Stimulated activated CD8-positive, alpha-beta memory T cell treated with anti-CD3 and anti-CD28 coated beads, Interleukin-4, amount 100 ng/mL, for 48 hours (primary cell): ENCODE results near the gene EPS8.

Source experiments
- DNase-seq: peaks from one replicate; pipeline ENCODE4 v3.0.0-alpha.2; 2020

The EPS8 gene

GRCh38 chr12:15687583-15687982 lies 101.6 kb downstream of the EPS8 start:
- DNase-seq: no peak

GRCh38 chr12:15684896-15685658 lies 104.1 kb downstream of the EPS8 start:
- no peak for DNase-seq

GRCh38 chr12:15682826-15683225 lies 106.4 kb downstream of the EPS8 start:
- no peak for DNase-seq

- DNase-seq: no peak
Measured at GRCh38 chr12:15679151-15679550, 110.0 kb downstream of the EPS8 start.

GRCh38 chr12:15677726-15678201 lies 111.4 kb downstream of the EPS8 start:
- no peak for DNase-seq

- DNase-seq: no peak
Measured at GRCh38 chr12:15677228-15677627, 112.0 kb downstream of the EPS8 start.

GRCh38 chr12:15672671-15673270 lies 116.4 kb downstream of the EPS8 start:
- DNase-seq: no peak

- no peak for DNase-seq
Measured at GRCh38 chr12:15670756-15671155, 118.4 kb downstream of the EPS8 start.

GRCh38 chr12:15669256-15669948 lies 119.8 kb downstream of the EPS8 start:
- DNase-seq: no peak

- DNase-seq: no peak
Measured at GRCh38 chr12:15664491-15664890, 124.7 kb downstream of the EPS8 start.

GRCh38 chr12:15662983-15663659 lies 126.1 kb downstream of the EPS8 start:
- DNase-seq: no peak

- no peak for DNase-seq
Measured at GRCh38 chr12:15662303-15662980, 126.7 kb downstream of the EPS8 start.

GRCh38 chr12:15651371-15651770 lies 137.8 kb downstream of the EPS8 start:
- DNase-seq: no peak

- DNase-seq: no peak
Measured at GRCh38 chr12:15650399-15651128, 138.6 kb downstream of the EPS8 start.

GRCh38 chr12:15649347-15649746 lies 139.8 kb downstream of the EPS8 start:
- DNase-seq: no peak

GRCh38 chr12:15648558-15648957 lies 140.6 kb downstream of the EPS8 start:
- no peak for DNase-seq

GRCh38 chr12:15646581-15646980 lies 142.6 kb downstream of the EPS8 start:
- no peak for DNase-seq

GRCh38 chr12:15644700-15645099 lies 144.5 kb downstream of the EPS8 start:
- DNase-seq: no peak

GRCh38 chr12:15638231-15638630 lies 151.0 kb downstream of the EPS8 start:
- DNase-seq: no peak

GRCh38 chr12:15636060-15636890 lies 152.9 kb downstream of the EPS8 start:
- DNase-seq: no peak
